NCI-H526 (cell line): ENCODE data around the gene MRPL28.
"Not testable (repeated sequence)": the region's sequence is repeated elsewhere in the genome, so short reads cannot be mapped to it uniquely, and the experiment has no call there.

Experiments
- DNase-seq, 2 experiments: peaks; one replicate each; lab custom pipeline; 2025; lab: John Stamatoyannopoulos, UW

Gene MRPL28

DNA sequence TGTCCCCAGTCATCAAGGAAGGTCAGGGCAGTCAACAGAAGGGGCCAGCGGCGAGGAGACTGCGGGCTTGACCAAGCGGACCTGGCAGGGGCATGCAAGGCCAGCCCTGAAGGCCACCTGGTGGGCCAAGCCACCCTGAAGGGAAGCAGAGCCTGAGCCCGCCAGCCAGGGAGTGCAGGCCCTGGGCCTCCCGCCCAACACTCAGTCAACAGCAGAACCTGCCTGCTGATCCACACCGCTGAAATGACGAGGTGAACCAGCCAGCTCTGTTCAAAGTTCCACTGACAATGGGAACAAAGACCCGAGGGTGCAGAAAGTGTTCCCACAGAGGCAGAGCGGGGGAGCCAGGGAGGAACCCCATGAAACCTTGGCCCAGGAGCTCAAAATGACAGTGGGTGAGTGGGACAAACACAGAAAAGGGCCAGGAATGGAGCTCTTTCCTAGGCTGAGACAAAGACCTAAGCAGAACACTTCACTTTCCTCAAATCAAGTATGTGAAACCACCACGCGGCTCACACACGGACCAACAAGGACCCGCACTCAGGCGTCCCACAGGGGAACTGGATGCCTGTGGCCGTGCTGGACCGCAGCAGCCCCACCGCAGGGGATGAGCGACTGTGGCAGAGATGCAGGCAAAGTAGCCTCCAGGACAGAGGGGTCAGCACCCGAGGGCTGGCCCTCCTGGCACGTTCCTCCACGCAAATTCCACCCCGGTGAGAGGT is 29.8 kb downstream of the MRPL28 start:
- DNase-seq = no peak

- no peak for DNase-seq
These were observed 30.7 kb downstream of the MRPL28 start for GRCh38 chr16:339680-340079.

- no peak for DNase-seq
These were observed 32.3 kb downstream of the MRPL28 start for GRCh38 chr16:337975-338575.

DNA sequence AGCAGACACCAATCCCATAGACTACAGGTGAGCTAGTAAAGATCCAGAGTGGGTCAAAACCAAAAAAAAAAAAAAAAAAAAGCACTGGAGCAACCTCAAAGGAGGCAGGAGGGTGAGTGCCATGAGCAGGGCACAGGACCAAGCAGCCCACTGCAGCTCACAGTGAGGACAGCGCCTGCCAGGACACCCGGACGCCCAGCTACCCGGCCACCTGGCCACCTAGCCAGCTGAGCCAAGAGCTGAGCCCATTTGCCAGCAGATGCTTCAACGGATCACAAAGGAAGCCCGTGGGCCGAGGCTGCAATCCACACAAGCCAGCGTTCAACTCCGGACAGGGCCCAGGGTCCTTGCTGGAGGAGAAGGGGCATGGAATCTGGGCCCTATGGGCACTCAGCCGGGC is 32.9 kb downstream of the MRPL28 start:
- DNase-seq = no peak

- no peak for DNase-seq
These were observed 34.1 kb downstream of the MRPL28 start for GRCh38 chr16:336269-336668.

GRCh38 chr16:334861-335632 is 35.3 kb downstream of the MRPL28 start:
- not testable (repeated sequence) for DNase-seq

DNA sequence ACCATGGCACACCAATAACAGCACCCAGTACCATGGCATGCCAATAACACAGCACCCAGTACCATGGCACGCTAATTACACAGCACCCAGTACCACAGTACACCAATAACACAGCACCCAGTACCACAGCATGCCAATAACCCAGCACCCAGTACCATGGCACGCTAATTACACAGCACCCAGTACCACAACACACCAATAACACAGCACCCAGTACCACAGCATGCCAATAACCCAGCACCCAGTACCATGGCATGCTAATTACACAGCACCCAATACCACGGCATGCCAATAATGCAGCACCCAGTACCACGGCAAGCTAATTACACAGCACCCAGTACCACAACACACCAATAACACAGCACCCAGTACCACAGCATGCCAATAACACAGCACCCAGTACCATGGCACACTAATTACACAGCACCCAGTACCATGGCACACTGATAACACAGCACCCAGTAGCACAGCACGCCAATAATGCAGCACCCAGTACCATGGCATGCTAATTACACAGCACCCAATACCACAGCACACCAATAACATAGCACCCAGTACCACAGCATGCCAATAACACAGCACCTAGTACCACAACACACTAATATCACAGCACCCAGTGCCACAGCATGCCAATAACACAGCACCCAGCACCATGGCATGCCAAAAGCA is 36.0 kb downstream of the MRPL28 start:
- DNase-seq = not testable (repeated sequence)

- DNase-seq = no peak
These were observed 36.8 kb downstream of the MRPL28 start for GRCh38 chr16:333406-334094.

DNA sequence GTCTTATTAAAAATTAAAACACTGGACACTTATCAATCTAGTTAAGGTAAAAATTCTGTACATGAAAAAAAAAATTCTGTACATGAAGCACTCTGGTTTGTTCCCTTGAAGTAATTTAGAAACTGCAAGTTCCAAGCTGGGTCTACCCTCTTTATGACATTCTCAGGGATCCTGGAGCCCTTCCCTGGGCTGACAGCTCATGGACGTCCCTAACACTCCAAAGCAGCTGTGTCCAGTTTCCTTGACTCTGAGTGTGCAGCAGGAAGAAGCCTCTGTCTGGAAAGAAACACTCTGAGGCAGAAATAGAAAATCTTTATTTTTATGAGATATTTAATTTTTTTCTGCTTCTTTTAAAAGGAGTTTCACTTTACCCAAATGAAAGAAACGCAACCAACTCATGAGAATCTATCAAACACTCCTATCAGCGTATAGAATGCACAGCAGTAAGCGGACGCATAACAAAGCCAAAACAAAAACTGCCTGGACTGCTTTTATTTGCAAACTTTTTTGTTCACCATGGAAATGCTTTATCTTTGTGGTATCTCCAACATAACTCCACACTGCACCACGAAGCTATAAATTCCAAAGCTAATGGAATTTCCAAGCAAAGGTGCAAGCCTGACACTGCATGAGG is 39.0 kb downstream of the MRPL28 start:
- not testable (repeated sequence) for DNase-seq

- DNase-seq = no peak
These were observed 39.6 kb downstream of the MRPL28 start for GRCh38 chr16:330741-331140.

DNA sequence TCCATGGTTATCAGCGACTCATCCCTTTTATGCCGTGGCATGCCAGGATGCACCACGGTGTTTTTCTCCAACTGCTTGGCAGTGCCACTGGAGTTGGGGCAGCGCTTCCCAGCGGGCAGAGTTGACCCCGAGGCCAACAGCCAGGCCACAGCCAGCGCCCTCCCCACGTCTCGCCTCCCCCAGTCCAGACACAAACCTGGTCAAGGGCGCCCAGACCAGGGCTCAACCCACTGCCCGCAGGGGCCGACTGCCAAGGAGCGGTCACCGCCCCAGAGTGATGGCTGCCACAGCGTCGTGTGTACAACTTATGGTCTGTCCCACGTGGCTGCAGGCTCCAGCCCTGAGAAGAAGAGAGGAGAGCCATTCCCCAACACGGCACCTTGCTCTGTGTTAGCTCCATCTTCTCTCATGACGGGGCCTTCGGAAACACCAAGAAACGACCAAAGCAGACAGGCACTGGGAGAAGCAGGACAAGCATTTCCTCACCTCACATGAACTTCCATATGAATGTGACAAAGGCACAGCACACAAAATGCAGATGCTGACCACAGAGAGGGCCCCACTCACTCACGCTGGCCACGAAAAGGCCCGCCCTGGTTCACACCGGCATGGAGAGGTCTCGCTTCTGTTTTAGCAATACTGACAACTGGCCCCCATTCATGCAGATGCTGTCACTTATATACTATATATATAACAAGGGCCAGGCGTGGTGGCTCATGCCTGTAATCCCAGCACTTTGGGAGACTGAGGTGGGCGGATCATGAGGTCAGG is 44.8 kb downstream of the MRPL28 start:
- DNase-seq = no peak

DNA sequence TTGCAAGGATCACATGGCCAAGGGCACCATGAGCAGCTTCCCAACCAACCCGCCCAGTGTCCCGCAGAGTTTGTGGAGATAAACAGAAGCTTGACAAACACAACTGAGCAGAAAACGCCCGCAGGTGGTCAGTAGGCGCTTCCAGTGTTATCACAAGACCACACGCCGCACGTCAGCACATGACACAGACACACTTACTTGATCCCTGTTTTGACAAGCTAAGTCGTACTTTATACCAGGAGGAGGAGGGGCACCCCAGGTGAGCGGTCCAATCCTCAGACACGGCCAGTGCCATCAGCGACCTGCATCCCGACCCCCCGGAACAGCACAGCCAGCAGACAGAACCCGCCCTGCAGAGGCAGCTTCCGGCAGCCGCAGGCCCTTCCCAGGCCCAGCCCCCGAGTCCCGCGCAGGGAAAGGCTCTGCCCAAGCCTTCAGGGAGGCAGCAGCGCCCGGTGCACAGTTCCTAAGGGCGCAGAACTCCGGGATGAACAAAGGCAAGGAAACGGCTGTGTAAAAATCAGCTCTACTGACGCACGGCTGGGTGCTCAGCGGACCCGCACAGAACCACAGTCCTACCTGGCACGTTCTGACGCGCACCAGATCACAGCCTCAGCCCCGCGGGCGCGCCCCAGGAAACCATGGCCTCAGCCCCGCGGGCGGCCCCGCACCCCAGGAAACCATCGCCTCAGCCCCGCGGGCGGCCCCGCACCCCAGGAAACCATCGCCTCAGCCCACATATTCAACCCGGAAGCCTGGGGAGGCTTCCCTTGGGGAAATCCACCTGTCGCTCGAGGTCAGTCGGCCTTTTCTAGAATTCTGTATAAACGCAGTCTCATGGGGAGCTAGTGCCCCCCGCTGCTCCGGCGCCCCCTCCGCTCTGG is 45.6 kb downstream of the MRPL28 start:
- DNase-seq = peak in 1 of 2 experiments; percentile 51

GRCh38 chr16:324201-324450 is 46.2 kb downstream of the MRPL28 start:
- no peak for DNase-seq

- no peak for DNase-seq
These were observed 47.7 kb downstream of the MRPL28 start for GRCh38 chr16:322476-323143.

DNA sequence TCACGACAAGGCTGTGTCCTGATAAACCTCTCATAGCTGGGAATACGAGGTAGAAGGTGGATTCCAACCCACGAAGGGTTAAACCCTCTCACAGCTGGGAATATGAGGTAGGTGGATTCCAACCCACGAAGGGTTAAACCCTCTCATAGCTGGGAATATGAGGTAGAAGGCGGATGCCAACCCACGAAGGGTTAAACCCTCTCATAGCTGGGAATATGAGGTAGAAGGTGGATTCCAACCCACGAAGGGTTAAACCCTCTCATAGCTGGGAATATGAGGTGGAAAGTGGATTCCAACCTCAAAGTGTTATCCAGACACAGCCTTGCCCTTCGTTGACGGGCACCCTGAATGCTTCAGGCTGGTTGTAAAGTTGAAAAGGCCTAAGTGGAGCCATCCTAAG is 48.8 kb downstream of the MRPL28 start:
- no peak for DNase-seq

DNA sequence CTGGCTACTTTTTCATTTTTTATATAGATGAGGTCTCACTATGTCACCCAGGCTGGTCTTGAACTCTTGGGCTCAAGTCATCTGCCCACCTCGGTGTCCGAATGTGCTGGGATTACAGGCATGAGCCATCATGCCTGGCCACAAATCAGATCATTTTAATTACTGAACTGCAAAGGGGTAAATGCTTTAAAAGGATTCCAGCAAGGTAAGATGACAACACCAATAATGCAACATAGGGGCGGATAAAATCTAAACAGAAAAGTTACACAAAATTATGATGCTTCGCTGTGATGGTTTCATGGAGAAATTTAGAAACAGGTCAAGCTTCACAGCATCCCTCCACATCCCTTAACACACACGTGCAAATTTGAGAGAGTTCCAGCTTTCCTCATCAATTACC is 50.1 kb downstream of the MRPL28 start:
- DNase-seq = no peak

DNA sequence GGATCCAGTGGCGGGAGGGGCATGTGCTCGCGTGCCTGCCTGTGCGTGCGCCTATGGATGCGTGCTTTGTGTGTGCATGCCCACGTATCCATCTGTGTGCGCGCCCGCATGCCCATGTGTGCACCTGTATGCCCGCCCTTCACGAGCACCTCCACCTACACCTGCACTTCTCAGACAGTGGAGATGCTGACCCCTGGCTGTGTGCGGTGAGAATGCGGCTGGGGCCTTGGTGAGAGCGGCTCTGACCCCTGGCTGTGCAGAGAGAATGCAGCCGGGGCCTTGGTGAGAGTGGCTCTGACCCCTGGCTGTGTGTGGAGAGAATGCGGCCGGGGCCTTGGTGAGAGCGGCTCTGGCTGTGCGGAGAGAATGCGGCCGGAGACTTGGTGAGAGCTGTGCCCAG is 51.7 kb downstream of the MRPL28 start:
- no peak for DNase-seq

GRCh38 chr16:317583-317982 is 52.8 kb downstream of the MRPL28 start:
- no peak for DNase-seq
